Mesodermal cell (in vitro differentiated cells): ENCODE measurements around the gene HEY2.

Experiments
- H3K27ac ChIP-seq: 2 replicates; pipeline ENCODE4 v1.7.0; 2013; ENCODE audit warnings: mild to moderate bottlenecking, low read depth, low read length, moderate library complexity; ENCODE audit not compliant: severe bottlenecking
- H3K36me3 ChIP-seq: 2 replicates; pipeline ENCODE4 v1.7.1; 2013; ENCODE audit warnings: mild to moderate bottlenecking, low read length, moderate library complexity; ENCODE audit not compliant: control insufficient read depth, insufficient read depth
- H3K4me1 ChIP-seq: one replicate; pipeline ENCODE4 v1.7.1; 2013; ENCODE audit warnings: mild to moderate bottlenecking, low read length; ENCODE audit not compliant: insufficient read depth, control insufficient read depth, poor library complexity, severe bottlenecking
- H3K4me3 ChIP-seq: 2 replicates; pipeline ENCODE4 v1.7.0; 2013; ENCODE audit warnings: low read length, control low read depth, mild to moderate bottlenecking; ENCODE audit not compliant: insufficient read depth, poor library complexity, severe bottlenecking; ENCODE audit errors: extremely low read depth
- H3K9me3 ChIP-seq: 2 replicates; pipeline ENCODE4 v1.7.1; 2013; ENCODE audit warnings: mild to moderate bottlenecking, low read length, moderate library complexity; ENCODE audit not compliant: control insufficient read depth
- WGBS, 2 experiments: methylation state at CpG; one replicate each; pipeline ENCODE4 v1.1.5; 2013; ENCODE audit warnings: missing lambda C conversion rate in 2 of 2; ENCODE audit not compliant: insufficient coverage in 2 of 2; 5-methylcytosine and 5-hydroxymethylcytosine counted together

The HEY2 gene

DNA sequence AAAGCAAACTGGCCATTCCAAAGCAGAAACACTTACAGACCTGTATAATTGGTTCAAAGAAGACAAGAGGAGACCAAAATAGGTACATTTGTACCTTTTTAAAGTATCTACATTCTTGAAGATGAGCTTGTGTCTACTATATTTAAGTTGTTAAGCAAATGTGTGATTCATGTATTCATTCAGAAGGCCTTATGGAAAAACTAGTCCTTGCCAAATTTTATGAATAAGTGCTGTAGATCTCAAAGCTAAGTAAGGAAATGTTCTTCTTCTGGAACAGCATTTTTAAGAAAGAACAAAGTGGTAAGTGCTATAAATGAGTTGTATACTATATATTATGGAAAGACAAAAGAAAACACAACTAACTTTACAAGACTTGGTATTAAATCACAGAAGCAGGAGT lies 22.2 kb upstream of the HEY2 start:
- H3K36me3 ChIP-seq = no peaks in the 10 kb centered on the region
- H3K27ac ChIP-seq = no peak overlapping the region
- H3K4me1 ChIP-seq = no peaks in the 10 kb centered on the region
- no peak overlapping the region for H3K4me3 ChIP-seq
- no peaks in the 10 kb centered on the region for H3K9me3 ChIP-seq

GRCh38 chr6:125728739-125729138 lies 20.7 kb upstream of the HEY2 start:
- no peaks in the 10 kb centered on the region for H3K9me3 ChIP-seq
- no peaks in the 10 kb centered on the region for H3K36me3 ChIP-seq
- 100% methylated on average over 1 of the region's 1 CpG; no CpG with 5 or more reads in 1 of the 2 experiments for WGBS, 2 experiments
- H3K27ac ChIP-seq = no peak overlapping the region
- no peak overlapping the region for H3K4me3 ChIP-seq
- no peaks in the 10 kb centered on the region for H3K4me1 ChIP-seq

DNA sequence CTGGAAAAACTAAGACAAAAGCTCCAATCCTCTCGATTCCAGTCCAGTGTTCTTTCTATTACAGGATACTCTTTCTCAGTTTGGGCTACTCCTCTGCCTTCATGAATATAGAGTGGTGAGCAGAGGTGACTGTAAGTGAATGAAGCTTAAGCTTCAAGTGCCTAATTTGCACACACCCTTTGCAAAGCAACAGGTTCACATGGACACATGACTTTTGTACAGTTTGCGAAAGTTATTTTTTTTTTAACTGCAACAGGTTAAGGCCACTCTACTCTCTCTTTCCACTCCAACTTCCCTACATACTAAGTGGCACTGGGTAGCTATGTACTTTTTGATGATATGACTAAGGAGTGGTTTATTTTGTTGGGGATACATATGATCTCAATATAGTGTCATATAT lies 19.4 kb upstream of the HEY2 start:
- H3K4me3 ChIP-seq = no peak overlapping the region
- H3K4me1 ChIP-seq = no peaks in the 10 kb centered on the region
- H3K36me3 ChIP-seq = no peaks in the 10 kb centered on the region
- no peak overlapping the region for H3K27ac ChIP-seq
- WGBS, 2 experiments = no CpG with 5 or more reads among the region's 2 CpGs
- H3K9me3 ChIP-seq = no peaks in the 10 kb centered on the region

DNA sequence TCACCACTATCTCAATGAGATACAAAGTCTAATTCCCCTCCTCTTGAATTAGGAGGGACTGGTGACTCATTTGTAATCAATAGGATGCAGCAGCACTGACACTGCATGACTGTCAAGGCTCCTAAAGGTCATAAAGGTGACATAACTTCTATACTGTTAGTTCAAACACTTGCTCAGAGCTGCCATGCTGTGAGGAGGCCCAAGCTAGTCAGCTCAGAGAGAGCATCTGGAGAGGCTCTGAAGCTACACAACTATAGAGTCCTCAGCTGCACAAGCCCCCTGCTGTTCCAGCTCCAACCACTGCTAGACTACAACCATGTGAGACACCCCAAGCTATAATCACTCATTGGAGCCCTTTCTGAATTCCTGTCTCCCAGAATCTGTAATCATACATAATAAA lies 17.0 kb upstream of the HEY2 start:
- H3K36me3 ChIP-seq = no peaks in the 10 kb centered on the region
- H3K4me1 ChIP-seq = no peaks in the 10 kb centered on the region
- H3K4me3 ChIP-seq = no peak overlapping the region

GRCh38 chr6:125733516-125734300 lies 15.7 kb upstream of the HEY2 start:
- no peaks in the 10 kb centered on the region for H3K9me3 ChIP-seq
- H3K4me1 ChIP-seq = no peaks in the 10 kb centered on the region
- no peak overlapping the region for H3K27ac ChIP-seq
- H3K4me3 ChIP-seq = no peak overlapping the region
- H3K36me3 ChIP-seq = no peaks in the 10 kb centered on the region
- WGBS, 2 experiments = 100% methylated on average over 1 of the region's 3 CpGs; no CpG with 5 or more reads in 1 of the 2 experiments

More for the DNA sequence above, 17.0 kb upstream of the HEY2 start:
- no peak overlapping the region for H3K27ac ChIP-seq
- H3K9me3 ChIP-seq = no peaks in the 10 kb centered on the region

GRCh38 chr6:125738276-125738675 lies 11.2 kb upstream of the HEY2 start:
- Histone ChIP-seq H3K4me3 (no peak overlapping the region), H3K27ac (no peak overlapping the region), H3K9me3 (no peaks in the 10 kb centered on the region), H3K4me1 (no peaks in the 10 kb centered on the region), H3K36me3 (no peaks in the 10 kb centered on the region)

- no peak overlapping the region for H3K4me3 ChIP-seq
- no peaks in the 10 kb centered on the region for H3K9me3 ChIP-seq
- H3K36me3 ChIP-seq = no peaks in the 10 kb centered on the region
- no peaks in the 10 kb centered on the region for H3K4me1 ChIP-seq
- H3K27ac ChIP-seq = no peak overlapping the region
- WGBS, 2 experiments = no CpG with 5 or more reads among the region's 1 CpG
These were observed 10.1 kb upstream of the HEY2 start for GRCh38 chr6:125739364-125739763.

DNA sequence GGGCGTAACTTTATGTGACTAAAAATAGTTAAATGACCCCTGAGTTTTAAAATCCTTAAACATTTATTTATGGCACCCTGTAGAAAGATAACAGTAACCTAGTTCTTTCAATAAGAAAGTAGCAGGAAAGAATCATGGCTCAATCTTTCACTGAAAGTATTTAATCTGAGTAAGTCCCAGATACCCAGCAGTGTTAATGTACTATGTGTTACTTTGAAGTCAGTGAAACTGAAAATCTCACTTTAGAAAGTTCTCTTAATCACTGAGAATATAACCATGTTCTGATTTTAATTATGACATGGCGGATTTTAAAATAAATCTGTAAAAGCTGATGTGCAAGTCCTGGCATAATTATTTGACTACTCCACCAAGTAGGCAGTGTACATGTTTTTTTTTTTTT lies 8.1 kb upstream of the HEY2 start:
- no peaks in the 10 kb centered on the region for H3K9me3 ChIP-seq
- no peaks in the 10 kb centered on the region for H3K36me3 ChIP-seq
- peaks cover 9% of the 10 kb centered on the region for H3K4me1 ChIP-seq
- no peak overlapping the region for H3K4me3 ChIP-seq
- H3K27ac ChIP-seq = no peak overlapping the region
- WGBS, 2 experiments = no CpG with 5 or more reads among the region's 2 CpGs

GRCh38 chr6:125742024-125742423 lies 7.4 kb upstream of the HEY2 start:
- Histone ChIP-seq H3K27ac (no peak overlapping the region), H3K36me3 (no peaks in the 10 kb centered on the region), H3K4me3 (no peak overlapping the region), H3K4me1 (peaks cover 10% of the 10 kb centered on the region), H3K9me3 (no peaks in the 10 kb centered on the region)
- WGBS, 2 experiments = 89 to 100% methylated on average over 2 of the region's 2 CpGs

GRCh38 chr6:125742464-125743120 lies 6.8 kb upstream of the HEY2 start:
- Histone ChIP-seq H3K4me3 (no peak overlapping the region), H3K36me3 (no peaks in the 10 kb centered on the region), H3K4me1 (peaks cover 10% of the 10 kb centered on the region), H3K9me3 (no peaks in the 10 kb centered on the region), H3K27ac (no peak overlapping the region)
- WGBS, 2 experiments = 87 to 93% methylated on average over 3 of the region's 5 CpGs

DNA sequence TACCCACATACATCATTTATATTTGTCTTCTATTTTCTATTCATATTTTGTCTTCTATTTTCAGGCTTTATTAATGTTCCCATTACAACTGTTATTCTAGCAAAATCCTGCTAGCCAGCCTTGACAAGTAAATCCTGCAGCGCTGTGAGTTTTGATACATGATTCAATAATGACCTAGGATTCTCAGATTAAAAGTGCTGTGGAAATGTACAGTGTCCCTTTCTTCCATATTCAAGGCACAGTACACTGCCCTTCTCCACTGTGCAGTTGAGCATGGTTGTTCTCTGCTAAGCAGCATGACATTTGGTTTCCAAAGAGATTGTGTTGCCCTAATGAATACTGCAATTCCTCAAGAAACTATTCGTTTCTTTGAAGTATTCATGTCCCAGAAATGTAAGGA lies 5.8 kb upstream of the HEY2 start:
- Histone ChIP-seq H3K36me3 (no peaks in the 10 kb centered on the region), H3K4me1 (peaks cover 10% of the 10 kb centered on the region), H3K4me3 (no peak overlapping the region), H3K9me3 (no peaks in the 10 kb centered on the region), H3K27ac (no peak overlapping the region)
- no CpG with 5 or more reads among the region's 2 CpGs for WGBS, 2 experiments
